ENCODE measurements around the gene SLC9C2.
"Not testable (repeated sequence)": the region's sequence is repeated elsewhere in the genome, so short reads cannot be mapped to it uniquely, and the experiment has no call there.

Gene SLC9C2

GRCh38 chr1:173573596-173573995 is 29.3 kb downstream of the SLC9C2 start:
- no peak for DNase-seq

DNA sequence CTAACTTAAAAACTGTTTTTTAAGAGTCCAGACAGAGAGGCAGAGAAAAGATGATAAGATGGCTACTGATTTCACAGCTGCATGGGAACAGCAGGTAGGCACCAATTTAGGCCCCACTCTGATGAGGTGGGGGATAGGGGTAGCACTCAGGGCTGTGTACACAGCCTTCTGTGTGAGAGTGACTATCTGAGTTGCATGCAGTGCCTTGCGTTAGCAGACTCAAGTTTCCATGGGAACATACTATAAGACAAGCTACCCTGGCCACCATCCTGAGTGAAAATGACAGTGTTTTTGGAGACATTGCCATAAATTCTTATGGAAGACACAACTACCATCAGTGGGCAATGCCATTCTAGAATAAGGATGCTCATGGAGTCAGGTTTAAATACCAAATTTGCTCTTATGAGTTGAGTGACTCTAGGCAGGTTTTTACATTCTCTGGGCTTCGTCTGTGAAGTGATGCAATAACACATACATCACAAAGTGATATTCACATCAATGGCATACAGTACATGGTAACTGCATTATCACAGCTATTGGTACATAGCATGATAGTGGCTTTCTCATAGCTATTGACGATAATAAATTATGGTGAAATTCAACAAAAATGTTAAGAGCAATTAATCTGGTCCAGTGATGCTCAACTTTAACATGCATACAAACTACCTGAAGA is 30.5 kb downstream of the SLC9C2 start:
- no peak for DNase-seq

GRCh38 chr1:173570370-173571007 is 32.4 kb downstream of the SLC9C2 start:
- DNase-seq = no peak

- DNase-seq = no peak
Measured at GRCh38 chr1:173568483-173568882, 34.4 kb downstream of the SLC9C2 start.

DNA sequence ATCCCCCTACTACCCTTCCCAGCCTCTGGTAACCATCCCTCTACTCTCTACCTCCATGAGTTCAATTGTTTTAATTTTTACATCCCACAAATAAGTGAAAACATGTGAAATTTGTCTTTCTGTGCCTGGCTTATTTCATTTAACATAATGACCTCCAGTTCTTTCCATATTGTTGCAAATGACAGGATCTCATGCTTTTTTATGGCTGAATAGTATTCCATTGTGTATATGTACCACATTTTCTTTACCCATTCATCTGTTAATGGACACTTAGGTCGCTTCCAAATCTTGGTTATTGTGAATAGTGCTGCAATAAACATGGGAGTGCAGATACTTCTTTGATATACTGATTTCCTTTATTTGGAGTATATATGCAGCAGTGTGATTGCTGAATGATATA is 39.0 kb downstream of the SLC9C2 start:
- not testable (repeated sequence) for DNase-seq

- no peak for DNase-seq
Measured at GRCh38 chr1:173562813-173563212, 40.1 kb downstream of the SLC9C2 start.

- DNase-seq = no peak
Measured at GRCh38 chr1:173561263-173561662, 41.6 kb downstream of the SLC9C2 start.

GRCh38 chr1:173560285-173560880 is 42.5 kb downstream of the SLC9C2 start:
- no peak for DNase-seq

GRCh38 chr1:173555651-173556305 is 47.1 kb downstream of the SLC9C2 start:
- DNase-seq = no peak

DNA sequence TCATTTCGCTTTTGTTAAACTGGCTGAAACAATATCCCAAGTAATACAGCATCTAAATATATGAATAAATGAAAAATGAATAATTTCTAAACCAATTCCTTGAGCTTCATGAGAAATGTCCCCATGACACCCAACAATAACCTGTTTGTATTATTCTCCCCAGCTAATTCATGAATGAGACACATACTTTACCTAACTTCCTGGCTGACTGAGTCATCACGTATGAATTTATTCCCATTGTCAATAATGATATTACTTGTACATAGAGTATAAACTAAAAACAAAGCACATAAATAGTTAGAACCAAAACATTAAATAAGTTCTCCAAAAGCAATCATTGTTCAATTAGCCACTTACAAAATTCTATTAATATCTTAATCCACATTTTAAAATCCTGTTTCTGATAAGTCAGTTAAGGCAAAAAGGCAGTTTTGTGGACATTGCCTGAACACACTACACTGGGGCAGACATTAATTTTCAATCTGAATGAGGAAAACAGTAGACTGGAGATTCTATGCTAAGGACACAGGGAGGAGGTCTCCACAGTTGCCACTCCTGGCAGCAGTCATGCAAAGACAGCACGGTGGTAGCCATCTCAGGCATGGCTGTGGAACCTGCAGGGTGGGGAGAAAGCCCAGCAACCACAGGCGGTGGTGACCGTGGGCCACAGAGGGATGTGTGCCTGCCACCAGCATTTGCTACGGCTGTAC is 48.2 kb downstream of the SLC9C2 start:
- no peak for DNase-seq

DNA sequence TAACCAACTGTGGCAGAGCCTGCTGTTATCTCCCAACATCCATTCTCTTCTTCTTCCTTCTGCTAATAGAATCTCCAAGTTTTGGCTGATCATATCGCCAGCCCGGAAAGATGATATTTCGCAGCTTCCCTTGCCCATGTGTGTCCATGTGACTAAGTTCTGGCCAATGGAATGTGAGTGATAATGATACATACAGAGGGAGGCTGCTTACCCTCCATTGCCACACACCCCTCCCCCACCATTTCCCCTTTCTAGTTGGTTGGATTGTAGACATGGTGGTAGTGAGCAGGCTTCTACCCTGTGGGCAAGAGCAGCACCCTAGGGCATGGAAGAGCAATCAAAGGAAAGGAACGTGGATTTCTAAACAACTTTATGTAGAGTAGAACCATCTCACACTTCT is 48.8 kb downstream of the SLC9C2 start:
- DNase-seq = no peak

GRCh38 chr1:173553312-173553711 is 49.6 kb downstream of the SLC9C2 start:
- DNase-seq = no peak

DNA sequence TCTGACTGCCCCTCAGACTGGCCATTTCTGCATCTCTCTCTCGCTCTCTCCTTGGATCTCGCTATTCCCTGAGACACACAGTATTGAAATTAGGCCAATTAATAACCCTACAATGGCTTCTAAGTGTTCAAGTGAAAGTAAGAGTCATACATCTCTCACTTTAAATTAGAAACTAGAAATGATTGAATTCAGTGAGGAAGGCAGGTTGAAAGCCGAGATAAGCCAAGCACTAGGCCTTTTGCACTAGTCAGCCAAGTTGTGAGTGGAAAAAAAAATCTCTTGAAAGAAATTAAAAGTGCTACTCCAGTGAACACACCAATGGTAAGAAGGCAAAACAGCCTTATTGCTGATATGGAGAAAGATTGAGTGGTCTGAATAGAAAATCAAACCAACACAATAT is 51.2 kb downstream of the SLC9C2 start:
- no peak for DNase-seq

DNA sequence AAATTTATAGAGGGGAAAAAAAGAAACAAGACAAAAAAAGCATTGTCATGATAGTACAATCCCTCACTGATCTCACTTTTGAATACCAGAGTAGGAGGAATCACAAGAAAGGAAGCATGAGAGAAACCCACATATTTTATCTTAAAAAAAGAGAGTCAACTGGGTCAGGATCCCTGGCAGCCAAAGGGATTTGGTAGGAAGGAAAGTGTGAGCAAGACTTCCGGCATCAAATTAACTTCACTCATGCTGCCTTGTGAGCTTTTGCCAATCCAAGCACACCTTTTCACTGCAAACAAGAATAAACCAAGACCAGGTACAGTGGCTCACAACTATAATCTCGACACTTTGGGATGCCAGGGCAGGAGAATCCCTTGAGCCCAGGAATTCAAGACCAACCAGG is 53.1 kb downstream of the SLC9C2 start:
- DNase-seq = no peak

DNA sequence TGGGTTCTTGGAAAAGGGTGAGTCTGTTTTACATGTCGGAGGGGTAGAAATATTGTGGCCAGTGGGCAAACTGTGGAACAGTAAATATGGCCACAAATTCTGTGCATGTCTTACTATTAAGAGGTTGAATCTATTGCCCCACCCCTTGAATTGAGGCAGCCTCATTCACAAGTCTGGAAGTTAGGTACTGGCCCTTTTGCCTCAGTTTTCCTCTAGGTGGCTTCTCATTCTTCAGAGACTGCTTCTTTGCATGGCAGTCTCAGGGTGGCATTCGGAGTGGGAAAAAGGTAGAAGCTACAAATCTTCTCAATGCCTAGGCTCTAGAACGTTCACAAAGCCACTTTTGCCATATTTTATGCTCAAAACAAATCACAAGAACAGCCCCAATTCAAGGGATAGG is 57.2 kb downstream of the SLC9C2 start:
- no peak for DNase-seq

GRCh38 chr1:173536223-173536622 is 66.6 kb downstream of the SLC9C2 start:
- DNase-seq = no peak

- no peak for DNase-seq
Measured at GRCh38 chr1:173532237-173532636, 70.6 kb downstream of the SLC9C2 start.

DNA sequence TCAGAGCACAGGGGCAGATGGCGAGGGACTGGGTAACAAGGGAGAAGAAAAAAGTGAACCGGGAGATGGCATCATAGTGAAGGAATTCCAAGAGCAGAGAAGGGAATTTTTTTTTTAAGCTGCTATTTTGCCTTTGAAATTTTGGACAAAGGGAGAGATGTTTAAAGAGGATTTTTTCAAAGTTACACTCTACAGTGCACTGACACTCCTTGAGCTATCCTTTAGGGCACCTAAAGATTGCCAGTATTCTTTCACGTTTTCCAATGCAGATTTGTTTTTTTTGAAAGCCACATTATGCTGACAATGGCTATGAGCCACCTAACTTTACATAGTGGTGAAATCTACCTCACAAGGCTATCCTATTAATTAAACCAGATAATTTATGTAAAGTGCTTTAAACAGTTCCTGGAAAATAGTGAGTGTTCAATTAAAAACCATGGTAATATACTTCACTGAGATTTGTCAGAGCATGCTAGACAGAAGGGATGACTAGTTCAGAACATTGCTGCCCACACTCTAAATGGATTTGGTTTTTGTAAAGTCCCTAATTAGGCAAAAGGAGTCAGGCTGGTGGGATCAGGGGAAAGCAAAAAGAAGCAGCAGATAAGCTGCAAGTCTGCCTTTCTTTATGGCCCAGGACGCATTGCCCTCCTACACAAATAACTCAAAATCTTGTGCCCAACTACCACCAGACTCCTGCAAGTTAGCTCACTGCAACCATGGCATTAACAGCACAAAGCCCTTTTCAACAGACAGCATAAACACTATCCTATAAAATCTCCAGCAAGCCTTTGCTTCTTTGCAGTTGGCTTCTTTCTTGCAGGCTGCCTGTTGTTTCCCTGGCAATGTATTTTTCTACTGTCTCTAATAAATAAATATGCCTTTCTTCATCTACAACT is 71.8 kb downstream of the SLC9C2 start:
- no peak for DNase-seq

- no peak for DNase-seq
Measured at GRCh38 chr1:173529106-173529505, 73.8 kb downstream of the SLC9C2 start.

DNA sequence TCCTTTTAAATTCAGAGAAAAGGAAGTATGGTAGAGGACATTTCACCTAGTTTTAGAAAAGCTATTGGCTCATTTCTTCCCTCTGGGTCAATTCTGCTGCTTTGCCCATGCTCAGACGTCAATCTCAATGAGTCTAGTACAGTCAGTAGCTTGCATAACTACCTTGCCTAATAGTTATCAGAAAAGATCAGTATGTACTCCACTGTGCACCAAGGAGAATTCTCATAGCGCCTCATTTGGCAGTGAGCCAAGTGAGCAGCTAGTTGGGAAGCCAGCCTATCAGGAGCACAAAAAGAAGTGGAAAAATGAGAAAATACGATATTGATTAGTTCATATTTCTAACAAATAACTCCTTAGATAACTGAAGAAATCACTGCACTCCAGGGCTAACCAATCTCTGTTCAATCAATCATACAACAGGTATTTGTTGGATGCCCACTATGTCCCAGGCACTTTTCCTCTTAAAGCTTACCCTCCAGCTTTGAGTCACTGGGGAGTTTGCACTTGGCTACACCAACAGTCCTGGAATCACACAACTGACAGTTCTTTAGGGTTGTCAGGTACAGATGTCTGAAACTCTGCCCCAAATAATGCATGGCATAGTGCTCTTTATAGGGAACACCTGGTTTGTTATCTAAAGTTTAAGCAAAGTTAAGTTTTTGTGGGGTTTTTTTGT is 75.6 kb downstream of the SLC9C2 start:
- no peak for DNase-seq

DNA sequence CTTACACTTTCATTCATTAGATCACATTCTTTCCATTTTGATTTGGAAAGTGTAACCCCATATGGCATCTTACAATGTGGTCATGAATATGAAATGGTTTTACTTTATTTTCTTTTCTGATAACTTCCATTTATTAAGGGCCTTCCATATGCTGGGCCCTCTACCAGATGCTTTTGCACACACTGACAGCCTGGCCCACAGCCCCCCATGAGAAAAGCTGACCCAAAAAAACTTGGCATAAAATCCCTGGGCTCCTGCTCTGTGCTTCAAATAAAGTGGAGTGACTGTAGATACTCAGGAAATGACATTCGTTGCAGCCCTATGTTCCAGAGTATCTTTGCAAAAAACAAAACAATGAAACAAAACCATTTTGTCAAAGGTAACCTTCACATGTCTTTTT is 76.9 kb downstream of the SLC9C2 start:
- DNase-seq = no peak

DNA sequence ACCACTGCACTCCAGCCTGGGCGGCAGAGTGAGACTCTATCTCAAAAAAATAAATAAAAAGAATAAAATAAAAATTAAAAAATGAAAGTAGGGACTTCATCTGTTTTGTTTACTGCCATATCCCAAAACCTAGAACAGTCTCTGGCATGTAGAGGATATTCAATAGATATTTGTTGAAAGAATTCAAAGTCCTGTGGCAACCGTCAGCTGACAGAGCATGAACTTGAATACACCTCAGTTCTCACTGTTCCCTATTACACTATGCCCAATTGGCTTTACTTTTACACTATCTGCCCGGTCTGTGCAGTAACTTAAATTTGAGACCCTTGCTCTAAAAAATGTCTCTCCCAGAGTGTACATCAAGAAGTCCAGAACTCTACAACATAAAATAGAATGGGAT is 79.5 kb downstream of the SLC9C2 start:
- no peak for DNase-seq

Measured in CD4-positive, alpha-beta T cell treated with Interleukin-6 for 4 hours (primary cell).